GM23338 (cell line): ENCODE results near the gene LLGL1.

Experiments
- CTCF ChIP-seq, 2 experiments: fragments of 200-600 bp in 1 of 2; sonication (generic) in 1 of 2; conservative IDR thresholded peaks; 2 replicates each; pipeline versions ENCODE4 v1.5.1 to v1.6.1; 2016 to 2017; ENCODE audit warnings: antibody characterized with exemption in 2 of 2, low read depth in 2 of 2, mild to moderate bottlenecking in 2 of 2, moderate library complexity in 1 of 2
- ETS1 ChIP-seq: IDR thresholded peaks from 2 replicates; pipeline ENCODE4 v1.6.1; 2016; ENCODE audit warnings: antibody characterized with exemption
- EZH2 ChIP-seq: fragments of 200-600 bp; sonication (generic); IDR thresholded peaks from one replicate; pipeline ENCODE4 v1.8.0; 2017; ENCODE audit warnings: antibody characterized with exemption, mild to moderate bottlenecking, low read depth; ENCODE audit not compliant: unreplicated experiment
- EZH2phosphoT487 ChIP-seq: fragments of 200-600 bp; sonication (generic); IDR thresholded peaks from one replicate; pipeline ENCODE4 v1.8.1; 2018; ENCODE audit warnings: antibody characterized with exemption; ENCODE audit not compliant: unreplicated experiment
- POLR2AphosphoS5 ChIP-seq: IDR thresholded peaks from 2 replicates; pipeline ENCODE4 v1.6.1; 2016; ENCODE audit warnings: antibody characterized with exemption, low read depth
- REST ChIP-seq: IDR thresholded peaks from one replicate; pipeline ENCODE4 v1.6.1; 2018; ENCODE audit warnings: antibody characterized with exemption; ENCODE audit not compliant: unreplicated experiment
- ZNF114 ChIP-seq: fragments of 250-450 bp; sonication (Bioruptor Pico); IDR thresholded peaks from 2 replicates; pipeline ENCODE4 v1.5.0; 2020; ENCODE audit warnings: mild to moderate bottlenecking, moderate library complexity
- ZNF331 ChIP-seq: fragments of 250-450 bp; sonication (Bioruptor Pico); IDR thresholded peaks from 2 replicates; pipeline ENCODE4 v1.5.0; 2020; ENCODE audit warnings: low read depth, mild to moderate bottlenecking, moderate library complexity

- TF ChIP-seq CTCF (conservative IDR thresholded peaks at IDR 0.05; ENCODE audit: low read depth in 2 of 2) (peak; percentile 94 to 97), POLR2AphosphoS5 (no peak), ETS1 (no peak), EZH2phosphoT487 (no peak), EZH2 (no peak), ZNF331 (CRISPR knock-in tag) (no peak), REST (no peak), ZNF114 (no peak)
These were observed 7.9 kb upstream of the LLGL1 start for GRCh38 chr17:18217412-18218015.
